ENCODE measurements around the gene ZNF394.

- TF ChIP-seq EZH2phosphoT487 (IDR thresholded peaks at IDR 0.05; ENCODE audit: borderline replicate concordance, low read length) (no peak), CTCF (IDR thresholded peaks at IDR 0.05; ENCODE audit: low read depth, low read length, poor library complexity, severe bottlenecking) (peak; percentile 52)
Measured at GRCh38 chr7:99447943-99448342, 52.1 kb downstream of the ZNF394 start.
